ENCODE data around the gene ERC1. TPM values are rescaled to one million over a fixed set of nuclear protein-coding genes. Genes with fewer than 3 reads are reported as not detected.

Gene ERC1
- polyA plus RNA-seq, 2 of the 4 experiments (the other 2 are of a cell fraction) = 14.2 to 20.9 TPM

GRCh38 chr12:1077036-1077803, 86.2 kb downstream of the ERC1 start:
- no peak for DNase-seq (ENCODE audit: low read depth in 1 of 2, low spot score in 1 of 2)
- 66% methylated on average over 5 of the region's 5 CpGs for WGBS (ENCODE audit: missing lambda C conversion rate)

GRCh38 chr12:1078002-1078401, 87.0 kb downstream of the ERC1 start:
- FAIRE-seq (no peak), ATAC-seq (no peak), DNase-seq (ENCODE audit: low read depth in 1 of 2, low spot score in 1 of 2) (no peak)
- no peaks in the 10 kb centered on the region for H3K4me1 ChIP-seq
- no peak overlapping the region for H3K4me2 ChIP-seq
- H3K4me3 ChIP-seq = no peak overlapping the region
- H3K27ac ChIP-seq = no peak overlapping the region
- 88% methylated on average over 3 of the region's 3 CpGs for WGBS (ENCODE audit: missing lambda C conversion rate)
- ChIA-PET POLR2A (no interaction called here), CTCF (interaction anchor here (0.7 to 1.9 kb wide), 3 partner anchors 15 to 527 kb away, joined by 3 to 12 read pairs (median 3); no protein-coding TSS in a partner anchor)
- H3K9me3 ChIP-seq = no peaks in the 10 kb centered on the region
- TF ChIP-seq RCOR1 (IDR thresholded peaks at IDR 0.05; ENCODE audit: low read depth, low read length) (no peak), HOXB5 (CRISPR knock-in tag; IDR thresholded peaks at IDR 0.05) (no peak), ATOH8 (CRISPR knock-in tag; IDR thresholded peaks at IDR 0.05; ENCODE audit: low read depth) (no peak), HES2 (IDR thresholded peaks at IDR 0.05) (no peak), MAX (IDR thresholded peaks at IDR 0.05) (no peak), PHF8 (IDR thresholded peaks at IDR 0.05; ENCODE audit: borderline replicate concordance, low read depth) (no peak), FOXS1 (CRISPR knock-in tag; IDR thresholded peaks at IDR 0.05) (no peak), HEYL (CRISPR knock-in tag; IDR thresholded peaks at IDR 0.05) (no peak), CTCF (IDR thresholded peaks at IDR 0.05) (no peak), CBX2 (IDR thresholded peaks at IDR 0.05; ENCODE audit: borderline replicate concordance, low read depth) (no peak), ESRRA (IDR thresholded peaks at IDR 0.05; ENCODE audit: borderline replicate concordance, low read length) (no peak), GATA3 (IDR thresholded peaks at IDR 0.05; ENCODE audit: borderline replicate concordance) (no peak), NFE2L2 (conservative IDR thresholded peaks at IDR 0.05; ENCODE audit: low read length) (no peak), ELK1 (IDR thresholded peaks at IDR 0.05; ENCODE audit: low read depth, low read length) (no peak), ZNF302 (CRISPR knock-in tag; IDR thresholded peaks at IDR 0.05) (no peak), TFCP2L1 (CRISPR knock-in tag; IDR thresholded peaks at IDR 0.05) (no peak), POLR2A (IDR thresholded peaks at IDR 0.05; ENCODE audit: low read length) (no peak)

More at GRCh38 chr12:1077036-1077803, 86.2 kb downstream of the ERC1 start:
- ChIA-PET POLR2A (no interaction called here), CTCF (interaction anchor here (0.9 to 1.9 kb wide), 2 partner anchors 16 to 506 kb away, joined by 3 to 12 read pairs; no protein-coding TSS in a partner anchor)
- Histone ChIP-seq H3K4me2 (no peak overlapping the region), H3K4me1 (no peaks in the 10 kb centered on the region), H3K9me3 (no peaks in the 10 kb centered on the region), H3K27ac (no peak overlapping the region), H3K4me3 (no peak overlapping the region)
- FAIRE-seq = no peak
- TF ChIP-seq MAFK (IDR thresholded peaks at IDR 0.05; ENCODE audit: partially characterized antibody) = no peak
- no peak for ATAC-seq
